ENCODE results near the gene RSAD1. TPM values are rescaled to one million over a fixed set of nuclear protein-coding genes. Genes with fewer than 3 reads are reported as not detected.

RSAD1 gene
- total and polyA plus RNA-seq, 2 donors (not counting 3 experiments of a cell fraction or from before 2014, with no cell fraction given) = 20.3 to 35.5 TPM

- ChIA-PET POLR2A (no interaction called here), CTCF (no interaction called here)
- H3K27me3 ChIP-seq (ENCODE audit: control insufficient read depth in 2 of 2, insufficient read depth in 2 of 2, low read length in 2 of 2) = no peaks in the 10 kb centered on the region
- no TSS peak for BruUV-seq (replicated peaks)
- no peaks in the 10 kb centered on the region for H3K9me1 ChIP-seq (replicated peaks; ENCODE audit: control insufficient read depth, extremely low read depth, insufficient read depth, low read length)
- dilution Hi-C loops (cut with MboI; ENCODE audit: extremely low pct_ligation_motif_present, low sequenced_read_pairs) (no loop called here), intact Hi-C loops (cut with micrococcal nuclease) (no loop called here)
- H3K27ac ChIP-seq (ENCODE audit: insufficient read depth, low read depth, low read length) = no peak overlapping the region
- no peak overlapping the region for H3K4me2 ChIP-seq (ENCODE audit: insufficient read depth, low read length)
- H3K4me1 ChIP-seq (ENCODE audit: control insufficient read depth, extremely low read depth, insufficient read depth, low read length) = peaks cover 5% of the 10 kb centered on the region
- no peak overlapping the region for H2AFZ ChIP-seq (ENCODE audit: low read depth, low read length)
- no peak overlapping the region for H3K9ac ChIP-seq (replicated peaks; ENCODE audit: extremely low read depth, insufficient read depth, low read length)
- H3K79me2 ChIP-seq (ENCODE audit: control insufficient read depth, insufficient read depth, low read length) = no peaks in the 10 kb centered on the region
- no peak for TF ChIP-seq EZH2 (IDR thresholded peaks at IDR 0.05; ENCODE audit: borderline replicate concordance, low read depth, low read length, severe bottlenecking)
- no peak for TF ChIP-seq FOS (IDR thresholded peaks at IDR 0.05; ENCODE audit: borderline replicate concordance, insufficient read depth, low read length)
- TF ChIP-seq, protein P1, sequence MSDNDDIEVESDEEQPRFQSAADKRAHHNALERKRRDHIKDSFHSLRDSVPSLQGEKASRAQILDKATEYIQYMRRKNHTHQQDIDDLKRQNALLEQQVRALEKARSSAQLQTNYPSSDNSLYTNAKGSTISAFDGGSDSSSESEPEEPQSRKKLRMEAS (IDR thresholded peaks at IDR 0.05; ENCODE audit: insufficient read depth, insufficient read length) = no peak
- no peak for TF ChIP-seq CTCF (IDR thresholded peaks at IDR 0.05; ENCODE audit: extremely low read depth in 1 of 2, insufficient read depth in 1 of 2, low read depth in 1 of 2, low read length in 2 of 2)
- no peak for TF ChIP-seq JUN (IDR thresholded peaks at IDR 0.05; ENCODE audit: borderline replicate concordance, insufficient read depth, insufficient read length, low read depth)
- TF ChIP-seq POLR2AphosphoS5 (IDR thresholded peaks at IDR 0.05; ENCODE audit: insufficient read depth, low read depth, low read length) = no peak
- no peak for TF ChIP-seq GATA2 (IDR thresholded peaks at IDR 0.05; ENCODE audit: insufficient read depth, insufficient read length, low read depth, low read length)
- TF ChIP-seq MYC (IDR thresholded peaks at IDR 0.05; ENCODE audit: low read depth, low read length) = no peak
- no peak for TF ChIP-seq POLR2A (IDR thresholded peaks at IDR 0.05; ENCODE audit: low read depth, low read length)
- H4K20me1 ChIP-seq (replicated peaks; ENCODE audit: control insufficient read depth, extremely low read depth, insufficient read depth, low read length) = no peaks in the 10 kb centered on the region
- FAIRE-seq (no peak), DNase-seq (ENCODE audit: low read depth, low spot score) (no peak)
- H3K36me3 ChIP-seq (ENCODE audit: control insufficient read depth in 2 of 2, extremely low read depth in 1 of 2, insufficient read depth in 2 of 2, low read length in 2 of 2) = no peaks in the 10 kb centered on the region
- no peaks in the 10 kb centered on the region for H3K9me3 ChIP-seq (replicated peaks; ENCODE audit: control insufficient read depth, insufficient read depth, low read length)
- no peak overlapping the region for H3K4me3 ChIP-seq (replicated peaks in 1 of 3; ENCODE audit: insufficient read depth in 1 of 3, low read depth in 1 of 3, low read length in 3 of 3)
These were observed 44.1 kb downstream of the RSAD1 start for GRCh38 chr17:50522766-50523165.
